ENCODE measurements around the gene HOMER1. TPM values are rescaled to one million over a fixed set of nuclear protein-coding genes. Genes with fewer than 3 reads are reported as not detected.

Gene HOMER1
- total and polyA plus RNA-seq, 2 of the 13 experiments (the other 11 are each of a cell fraction or from before 2014, with no cell fraction given), result 5.3 to 24.8 TPM

- TF ChIP-seq ZBTB20 (CRISPR knock-in tag; IDR thresholded peaks at IDR 0.05; ENCODE audit: borderline replicate concordance, low read depth), result peak; percentile 69; the same call in 1 of the 2 replicates
- no peak for TF ChIP-seq HIC2 (CRISPR knock-in tag; IDR thresholded peaks at IDR 0.05; ENCODE audit: low read depth)
- no peak for TF ChIP-seq HOXD1 (CRISPR knock-in tag; IDR thresholded peaks at IDR 0.05)
- TF ChIP-seq ZFYVE20 (CRISPR knock-in tag; IDR thresholded peaks at IDR 0.05; ENCODE audit: borderline replicate concordance, low read depth), result no peak
- peak; percentile 78; the same call in 1 of the 2 replicates for TF ChIP-seq HMGXB3 (CRISPR knock-in tag; IDR thresholded peaks at IDR 0.05; ENCODE audit: borderline replicate concordance)
- TF ChIP-seq TCF7 (IDR thresholded peaks at IDR 0.05; ENCODE audit: low read depth), result no peak
- no peak for TF ChIP-seq IRF1 (CRISPR knock-in tag; IDR thresholded peaks at IDR 0.05; ENCODE audit: low read depth)
- TF ChIP-seq WIZ (CRISPR knock-in tag; IDR thresholded peaks at IDR 0.05), result peak; percentile 61; the same call in 1 of the 2 replicates
- TF ChIP-seq TCF7L2 (IDR thresholded peaks at IDR 0.05; ENCODE audit: low read depth, low read length), result no peak
- TF ChIP-seq, protein P1, sequence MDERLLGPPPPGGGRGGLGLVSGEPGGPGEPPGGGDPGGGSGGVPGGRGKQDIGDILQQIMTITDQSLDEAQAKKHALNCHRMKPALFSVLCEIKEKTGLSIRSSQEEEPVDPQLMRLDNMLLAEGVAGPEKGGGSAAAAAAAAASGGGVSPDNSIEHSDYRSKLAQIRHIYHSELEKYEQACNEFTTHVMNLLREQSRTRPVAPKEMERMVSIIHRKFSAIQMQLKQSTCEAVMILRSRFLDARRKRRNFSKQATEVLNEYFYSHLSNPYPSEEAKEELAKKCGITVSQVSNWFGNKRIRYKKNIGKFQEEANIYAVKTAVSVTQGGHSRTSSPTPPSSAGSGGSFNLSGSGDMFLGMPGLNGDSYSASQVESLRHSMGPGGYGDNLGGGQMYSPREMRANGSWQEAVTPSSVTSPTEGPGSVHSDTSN (CRISPR knock-in tag; IDR thresholded peaks at IDR 0.05), result no peak
- TF ChIP-seq AHDC1 (CRISPR knock-in tag; IDR thresholded peaks at IDR 0.05; ENCODE audit: borderline replicate concordance), result peak; percentile 51; the same call in 1 of the 2 replicates
- TF ChIP-seq ATF7-NPFF (CRISPR knock-in tag; IDR thresholded peaks at IDR 0.05; ENCODE audit: low read depth), result 0 out of 2 replicates have a peak, but pooled peaks have one; percentile 31
- TF ChIP-seq KLF12 (CRISPR knock-in tag; IDR thresholded peaks at IDR 0.05; ENCODE audit: borderline replicate concordance), result peak; percentile 55; the same call in 1 of the 2 replicates
- TF ChIP-seq CEBPG (CRISPR knock-in tag; IDR thresholded peaks at IDR 0.05), result peak; percentile 54; the same call in 1 of the 2 replicates
Observed at GRCh38 chr5:79514391-79515105, 614 bp upstream of the HOMER1 start (continued).
